Measurements from ENCODE around the gene ARHGAP29. TPM values are rescaled to one million over a fixed set of nuclear protein-coding genes. Genes with fewer than 3 reads are reported as not detected.

The ARHGAP29 gene
- total and polyA plus RNA-seq, 2 experiments from 2014 or later, result 4.6 to 6.9 TPM

- no peak for DNase-seq (ENCODE audit: low spot score)
- TF ChIP-seq STAT1 (IDR thresholded peaks at IDR 0.05; ENCODE audit: unreplicated experiment) (no peak), NANOG (IDR thresholded peaks at IDR 0.05; ENCODE audit: borderline replicate concordance) (no peak), ZNF462 (CRISPR knock-in tag; IDR thresholded peaks at IDR 0.05) (no peak), EZH2 (IDR thresholded peaks at IDR 0.05; ENCODE audit: low read depth, unreplicated experiment) (no peak), REST (IDR thresholded peaks at IDR 0.05; ENCODE audit: unreplicated experiment) (no peak), ZNF114 (CRISPR knock-in tag; IDR thresholded peaks at IDR 0.05) (no peak), POLR2AphosphoS5 (IDR thresholded peaks at IDR 0.05; ENCODE audit: low read depth) (no peak), ETS1 (IDR thresholded peaks at IDR 0.05) (no peak), EZH2phosphoT487 (IDR thresholded peaks at IDR 0.05; ENCODE audit: unreplicated experiment) (no peak), ZNF331 (CRISPR knock-in tag; IDR thresholded peaks at IDR 0.05; ENCODE audit: low read depth) (no peak), CREB1 (CRISPR knock-in tag; IDR thresholded peaks at IDR 0.05; ENCODE audit: low read depth) (no peak), CTCF (conservative IDR thresholded peaks at IDR 0.05; ENCODE audit: low read depth in 2 of 2) (no peak), JUNB (IDR thresholded peaks at IDR 0.05; ENCODE audit: unreplicated experiment) (no peak)
- Histone ChIP-seq H3K27me3 (ENCODE audit: insufficient read depth) (peaks cover 1% of the 10 kb centered on the region; the same call in 1 of the 2 replicates), H3K36me3 (ENCODE audit: insufficient read depth) (no peaks in the 10 kb centered on the region), H3K79me2 (replicated peaks; ENCODE audit: insufficient read depth) (no peaks in the 10 kb centered on the region), H3K9me2 (ENCODE audit: insufficient read depth) (peaks cover 8% of the 10 kb centered on the region; the same call in 1 of the 2 replicates), H3K27ac (ENCODE audit: low read depth) (no peak overlapping the region), H3F3A (replicated peaks; ENCODE audit: low read depth) (no peaks in the 10 kb centered on the region), H3K4me2 (no peak overlapping the region), H2AFZ (no peak overlapping the region), H3K4me3 (no peak overlapping the region), H4K20me1 (replicated peaks; ENCODE audit: insufficient read depth) (no peaks in the 10 kb centered on the region), H3K4me1 (ENCODE audit: insufficient read depth) (no peaks in the 10 kb centered on the region)
- H3K4me3 Mint-ChIP-seq, result no peak overlapping the region
- peaks cover 11% of the 10 kb centered on the region for H3K27me3 Mint-ChIP-seq (ENCODE audit: insufficient read depth, low read depth, poor library complexity)
- H3K27ac Mint-ChIP-seq, result no peak overlapping the region
- no peaks in the 10 kb centered on the region for H3K36me3 Mint-ChIP-seq (ENCODE audit: low read depth)
- ATAC-seq, result no peak
- no peaks in the 10 kb centered on the region for H3K4me1 Mint-ChIP-seq
- H3K9me3 Mint-ChIP-seq, result no peaks in the 10 kb centered on the region; the same call in 2 of the 3 replicates
Observed at GRCh38 chr1:94270801-94271203, 33.4 kb upstream of the ARHGAP29 start.

Measured in GM23338 (cell line).